GOT3 (cell line): Measurements from ENCODE around the gene MDM2.
A peak's percentile ranks its signal among the peaks of the same experiment; 100 is the strongest.
"Not testable (repeated sequence)": the region's sequence is repeated elsewhere in the genome, so short reads cannot be mapped to it uniquely, and the experiment has no call there.

ENCODE experiments used
- DNase-seq: peaks from one replicate; lab custom pipeline; 2025; ENCODE audit warnings: mixed read lengths; lab: John Stamatoyannopoulos, UW

MDM2 gene

DNA sequence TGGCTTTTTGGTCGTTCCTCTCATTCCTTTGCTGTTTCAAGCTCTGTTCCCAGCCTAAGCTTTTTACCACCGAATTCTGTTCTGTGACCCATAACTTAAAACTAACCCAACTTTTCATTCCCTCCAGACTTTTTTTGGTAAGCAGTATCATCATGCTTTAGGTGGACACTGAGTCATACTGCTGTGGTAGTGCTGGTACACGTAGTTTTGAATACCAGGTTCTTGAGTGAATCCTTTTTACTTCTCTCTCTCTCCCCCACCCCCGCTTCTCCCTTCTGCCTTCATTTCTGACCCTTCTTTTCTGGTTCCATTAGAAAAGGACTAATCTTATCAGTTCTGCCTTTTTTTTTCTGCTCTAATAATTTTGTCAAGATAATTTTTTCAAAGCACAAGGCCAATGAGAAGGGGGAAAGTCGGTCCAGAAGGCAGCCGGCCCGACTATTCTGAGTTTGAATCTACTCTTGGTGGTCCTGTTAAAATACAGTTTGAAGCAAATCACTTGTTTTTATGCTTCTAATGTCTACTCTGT, 2.3 kb upstream of the MDM2 start:
- DNase-seq, result no peak

DNA sequence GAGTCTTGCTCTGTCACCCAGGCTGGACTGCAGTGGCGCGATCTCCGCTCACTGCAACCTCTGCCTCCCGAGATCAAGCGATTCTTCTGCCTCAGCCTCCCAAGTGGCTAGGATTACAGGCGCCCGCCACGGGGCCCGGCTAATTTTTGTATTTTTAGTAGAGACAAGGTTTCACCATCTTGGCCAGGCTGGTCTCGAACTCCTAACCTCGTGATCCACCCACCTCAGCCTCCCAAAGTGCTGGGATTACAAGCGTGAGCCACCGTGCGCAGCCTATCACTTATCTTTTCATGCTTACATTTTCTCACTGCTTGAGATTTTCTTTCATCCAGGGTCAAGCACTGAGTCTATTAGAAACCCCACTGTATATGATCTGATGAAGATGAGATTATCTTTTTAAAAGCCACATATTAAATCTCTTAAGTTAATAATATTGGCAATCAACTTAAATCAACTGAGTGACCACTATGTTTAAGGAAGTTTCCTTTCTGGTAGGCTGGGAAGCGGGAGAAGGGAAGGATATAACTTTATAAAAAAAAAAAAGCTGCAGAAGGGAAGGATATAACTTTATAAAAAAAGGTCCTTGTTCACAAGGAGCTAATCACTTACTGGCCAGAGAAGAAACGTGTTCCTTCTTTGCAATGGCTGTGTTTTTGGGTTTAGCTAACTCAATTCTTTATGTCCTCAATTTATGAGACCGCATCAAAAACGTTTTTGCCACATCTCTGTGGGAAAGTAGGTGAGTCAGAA, 1.3 kb upstream of the MDM2 start:
- no peak for DNase-seq

DNA sequence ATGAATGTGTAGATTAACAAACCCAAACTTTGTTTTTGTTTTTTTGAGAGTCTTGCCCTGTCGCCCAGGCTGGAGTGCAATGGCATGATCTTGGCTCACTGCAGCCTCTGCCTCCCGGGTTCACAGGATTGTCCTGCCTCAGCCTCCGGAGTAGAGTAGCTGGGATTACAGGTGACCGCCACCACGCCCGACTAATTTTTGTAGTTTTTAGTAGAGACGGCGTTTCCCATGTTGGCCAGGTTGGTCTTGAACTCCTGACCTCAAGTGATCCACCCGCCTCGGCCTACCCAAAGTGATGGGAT, 752 bp upstream of the MDM2 start:
- not testable (repeated sequence) for DNase-seq

GRCh38 chr12:68808388-68809189, 612 bp downstream of the MDM2 start:
- peak; percentile 100 for DNase-seq

DNA sequence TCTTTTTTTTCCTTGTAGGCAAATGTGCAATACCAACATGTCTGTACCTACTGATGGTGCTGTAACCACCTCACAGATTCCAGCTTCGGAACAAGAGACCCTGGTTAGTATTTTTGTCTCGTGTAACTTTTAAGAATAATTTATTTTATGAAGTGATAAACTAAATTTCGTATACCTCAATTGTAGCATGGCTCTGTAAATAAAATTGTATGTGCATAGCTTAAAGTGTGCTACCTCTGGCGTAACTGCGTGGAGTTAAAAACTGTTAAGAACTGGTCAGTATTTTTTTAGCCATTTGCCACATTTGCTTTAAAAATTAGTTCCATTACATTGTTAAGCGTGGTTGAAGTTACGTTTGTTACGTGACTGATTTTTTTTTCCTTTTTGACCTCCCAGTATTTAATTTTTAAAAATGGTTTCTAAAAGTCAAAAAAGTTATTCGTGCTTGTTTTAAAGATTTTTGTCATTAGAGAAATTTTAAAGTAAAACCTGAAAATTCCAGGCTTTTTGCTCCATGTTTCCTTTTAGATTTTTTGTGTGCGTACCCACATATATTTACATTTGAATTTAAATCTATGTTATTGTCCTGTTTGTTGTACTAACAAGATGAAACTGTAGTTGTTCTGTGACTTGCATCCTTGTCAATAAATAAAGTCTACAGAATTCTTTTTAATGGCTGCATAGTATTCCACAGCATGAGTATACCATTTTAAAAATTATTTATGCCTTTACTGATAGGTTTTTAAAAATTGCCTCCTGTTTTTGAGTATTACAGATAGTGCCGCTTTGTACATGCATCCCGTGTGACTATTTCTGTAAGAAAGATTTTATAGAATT, 1.4 kb downstream of the MDM2 start:
- no peak for DNase-seq

GRCh38 chr12:68810027-68810389, 2.0 kb downstream of the MDM2 start:
- not testable (repeated sequence) for DNase-seq

GRCh38 chr12:68811573-68811972, 3.6 kb downstream of the MDM2 start:
- not testable (repeated sequence) for DNase-seq

GRCh38 chr12:68812553-68813241, 4.7 kb downstream of the MDM2 start:
- no peak for DNase-seq

GRCh38 chr12:68813242-68813593, 5.2 kb downstream of the MDM2 start:
- DNase-seq, result no peak

DNA sequence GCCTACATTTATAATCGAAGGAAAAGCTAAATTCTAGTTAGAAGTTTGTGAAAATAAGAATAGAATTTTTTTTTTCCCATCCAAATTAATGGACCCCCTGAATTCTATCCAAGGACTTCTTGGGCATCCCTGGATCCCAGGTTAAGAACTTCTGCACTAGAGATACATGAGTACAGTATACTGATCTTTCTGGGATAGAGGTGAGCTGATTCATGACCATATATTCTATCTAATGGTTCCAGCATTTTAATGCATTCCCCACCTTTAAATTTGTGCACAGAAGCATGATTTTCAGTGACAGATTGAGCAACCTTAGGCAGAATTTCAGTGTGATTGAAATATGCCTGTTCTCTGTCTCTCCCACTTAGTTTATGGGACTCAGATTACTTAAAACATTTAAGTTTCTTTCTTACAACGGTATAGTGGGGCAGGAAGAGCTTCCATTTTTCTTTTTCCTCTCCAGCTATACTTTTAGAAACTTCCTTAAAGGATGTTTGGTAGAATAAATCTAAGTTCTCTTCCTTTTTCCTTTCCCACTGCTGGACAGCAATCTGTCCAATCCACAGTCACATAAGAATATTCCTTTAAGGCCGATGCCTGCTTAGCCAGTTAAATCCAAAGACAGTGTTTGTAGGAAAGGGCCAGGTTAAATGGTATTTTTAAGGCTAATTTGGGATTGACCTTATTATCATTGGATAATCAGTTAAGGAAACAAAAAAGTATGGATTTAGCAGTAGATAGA, 6.7 kb downstream of the MDM2 start:
- no peak for DNase-seq

GRCh38 chr12:68815232-68815927, 7.4 kb downstream of the MDM2 start:
- no peak for DNase-seq

DNA sequence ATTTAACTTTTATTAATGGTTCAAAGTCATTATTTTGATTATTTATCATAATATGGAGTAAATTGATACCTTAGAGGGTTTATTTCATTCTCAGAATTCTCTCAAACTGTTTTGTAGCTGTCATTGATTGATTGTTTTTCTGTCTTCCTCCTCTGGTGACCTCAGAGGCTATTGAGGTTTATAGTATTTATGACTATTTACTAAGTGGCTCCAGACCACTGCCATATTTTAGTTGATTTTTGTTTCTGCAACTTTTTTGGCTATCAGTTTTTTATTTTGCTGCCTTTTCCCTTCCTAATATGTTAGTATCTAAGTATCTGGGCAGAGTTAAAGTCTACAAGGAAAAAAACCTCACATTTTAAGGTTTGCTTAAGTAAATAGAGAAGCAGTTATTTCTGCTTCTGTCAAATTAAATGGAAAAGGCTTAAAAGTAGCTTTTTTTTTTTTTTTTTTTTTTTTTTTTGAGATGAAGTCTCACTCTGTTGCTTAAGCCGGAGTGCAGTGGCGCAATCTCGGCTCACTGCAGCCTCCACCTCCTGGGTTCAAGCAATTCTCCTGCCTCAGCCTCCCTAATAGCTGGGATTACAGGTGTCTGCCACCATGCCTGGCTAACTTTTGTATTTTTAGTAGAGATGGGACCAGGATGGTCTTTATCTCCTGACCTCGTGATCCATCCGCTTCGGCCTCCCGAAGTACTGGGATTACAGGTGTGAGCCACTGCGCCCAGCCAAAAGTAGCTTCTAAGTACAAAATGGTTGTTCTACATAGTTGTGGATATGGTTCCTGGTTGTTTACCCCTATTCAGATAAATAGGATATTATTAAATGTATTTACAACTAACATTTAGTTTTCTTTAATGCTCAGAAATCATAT, 8.2 kb downstream of the MDM2 start:
- DNase-seq, result no peak

- not testable (repeated sequence) for DNase-seq
Measured at GRCh38 chr12:68819481-68819880, 11.5 kb downstream of the MDM2 start.

DNA sequence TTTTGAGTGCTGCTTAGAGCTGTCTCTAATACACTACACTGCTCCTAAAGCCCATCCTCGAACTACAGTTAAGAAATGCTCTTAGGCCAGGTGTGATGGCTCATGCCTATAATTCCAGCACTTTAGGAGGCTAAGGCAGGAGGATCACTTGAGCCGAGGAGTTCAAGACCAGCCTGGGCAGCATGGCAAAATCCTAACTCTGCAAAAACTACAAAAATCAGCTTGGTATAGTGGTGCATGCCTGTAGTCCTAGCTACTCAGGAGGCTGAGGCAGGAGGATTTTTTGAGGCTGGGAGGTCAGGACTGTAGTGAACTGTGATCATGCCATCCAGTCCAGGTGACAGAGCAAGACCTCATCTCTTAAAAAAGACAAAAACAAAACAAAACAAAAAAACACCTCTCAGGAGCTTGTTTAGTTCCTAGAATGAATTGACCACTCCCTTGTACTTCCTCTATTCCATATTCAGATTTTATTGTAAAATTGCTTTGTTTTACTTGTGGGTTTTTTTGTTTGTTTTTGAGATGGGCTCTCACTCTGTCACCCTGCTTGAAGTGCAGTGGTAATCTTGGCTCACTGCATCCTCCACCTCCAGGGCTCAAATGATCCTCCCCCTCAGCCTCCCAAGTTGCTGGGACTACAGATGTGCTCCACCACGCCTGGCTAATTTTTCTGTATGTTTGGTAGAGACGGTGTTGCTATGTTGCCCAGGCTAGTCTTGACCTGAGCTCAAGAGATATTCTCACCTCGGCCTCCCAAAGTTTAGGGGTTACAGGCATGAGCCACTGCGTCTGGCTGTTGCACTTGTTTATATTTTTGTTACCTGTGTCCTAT, 13.6 kb downstream of the MDM2 start:
- DNase-seq, result no peak

DNA sequence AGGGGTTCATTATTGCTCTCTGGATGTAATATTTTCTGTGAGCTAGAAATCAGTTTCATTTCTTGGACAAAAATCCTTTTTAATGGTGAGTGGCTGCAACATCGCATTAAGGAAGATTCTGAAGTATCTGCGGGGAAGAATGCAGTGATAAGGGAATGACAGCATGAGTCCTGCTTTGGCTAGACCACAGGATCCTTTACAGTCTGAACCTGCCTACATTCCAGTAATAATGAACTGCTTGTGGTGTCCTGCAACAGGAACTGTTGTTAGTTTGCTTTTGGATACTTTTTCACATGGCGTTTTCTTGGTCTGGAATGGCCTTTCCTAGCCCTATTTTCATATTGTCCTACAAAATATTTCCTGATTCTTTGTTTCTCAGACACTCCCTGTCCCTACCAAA, 15.7 kb downstream of the MDM2 start:
- DNase-seq, result no peak

DNA sequence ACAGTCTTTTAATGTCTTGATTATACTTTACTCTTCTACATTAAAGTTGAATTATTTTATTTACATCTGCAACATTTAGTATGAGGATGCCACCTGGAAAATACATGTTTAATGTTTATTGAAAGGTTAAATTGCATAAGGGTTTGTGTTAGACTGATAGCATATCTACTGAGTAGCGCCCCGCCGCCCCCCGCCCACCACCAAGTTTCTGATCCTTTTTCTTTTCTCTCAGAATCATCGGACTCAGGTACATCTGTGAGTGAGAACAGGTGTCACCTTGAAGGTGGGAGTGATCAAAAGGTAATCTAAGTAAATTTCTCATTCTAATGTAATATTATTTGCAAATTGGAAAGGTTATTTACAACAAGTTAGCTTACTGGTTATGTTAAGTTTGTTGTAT, 16.2 kb downstream of the MDM2 start:
- no peak for DNase-seq

GRCh38 chr12:68824597-68825250, 16.7 kb downstream of the MDM2 start:
- DNase-seq, result no peak

- DNase-seq, result no peak
Measured at GRCh38 chr12:68825569-68826217, 17.7 kb downstream of the MDM2 start.
